ENCODE data around the gene CETN2. TPM values are rescaled to one million over a fixed set of nuclear protein-coding genes. Genes with fewer than 3 reads are reported as not detected.

CETN2 gene
- total RNA-seq, 2 experiments from 2014 or later = 8.3 to 8.8 TPM

GRCh38 chrX:152861826-152862225 is 31.3 kb upstream of the CETN2 start:
- ChIA-PET POLR2A (no interaction called here), CTCF (interaction anchor here (1.1 kb wide), 1 partner anchor 13 kb away, joined by 3 read pairs; no protein-coding TSS in a partner anchor)
- Mint-ChIP-seq H3K4me3 (no peak overlapping the region), H3K27ac (no peak overlapping the region), H3K36me3 (ENCODE audit: low read depth) (peaks cover 9% of the 10 kb centered on the region), H3K9me3 (no peaks in the 10 kb centered on the region), H3K27me3 (no peaks in the 10 kb centered on the region), H3K4me1 (ENCODE audit: low read depth) (peaks cover 2% of the 10 kb centered on the region)
- DNase-seq (no peak), ATAC-seq (no peak)
- intact Hi-C loops (cut with micrococcal nuclease) = no loop called here
- no peak for TF ChIP-seq CTCF (IDR thresholded peaks at IDR 0.05)

GRCh38 chrX:152861116-152861515 is 30.6 kb upstream of the CETN2 start:
- Mint-ChIP-seq H3K9me3 (no peaks in the 10 kb centered on the region), H3K4me3 (no peak overlapping the region), H3K36me3 (ENCODE audit: low read depth) (peaks cover 9% of the 10 kb centered on the region), H3K4me1 (ENCODE audit: low read depth) (peaks cover 2% of the 10 kb centered on the region), H3K27ac (no peak overlapping the region), H3K27me3 (no peaks in the 10 kb centered on the region)
- ChIA-PET POLR2A (no interaction called here), CTCF (interaction anchor here (1.1 kb wide), 1 partner anchor 12 kb away, joined by 3 read pairs; no protein-coding TSS in a partner anchor)
- ATAC-seq = no peak
- no peak for DNase-seq
- TF ChIP-seq CTCF (IDR thresholded peaks at IDR 0.05) = no peak
- intact Hi-C loops (cut with micrococcal nuclease) = no loop called here

- H3K27me3 Mint-ChIP-seq = no peaks in the 10 kb centered on the region
- no peak overlapping the region for H3K4me3 Mint-ChIP-seq
- peaks cover 2% of the 10 kb centered on the region for H3K4me1 Mint-ChIP-seq (ENCODE audit: low read depth)
- H3K36me3 Mint-ChIP-seq (ENCODE audit: low read depth) = peaks cover 21% of the 10 kb centered on the region
- TF ChIP-seq CTCF (IDR thresholded peaks at IDR 0.05) = no peak
- ATAC-seq (no peak), DNase-seq (no peak)
- intact Hi-C loops (cut with micrococcal nuclease) = no loop called here
- ChIA-PET CTCF (no interaction called here), POLR2A (no interaction called here)
- no peak overlapping the region for H3K27ac Mint-ChIP-seq
- H3K9me3 Mint-ChIP-seq = no peaks in the 10 kb centered on the region
Observed at GRCh38 chrX:152853986-152854385, 23.4 kb upstream of the CETN2 start.

GRCh38 chrX:152850465-152850864 is 19.9 kb upstream of the CETN2 start:
- no peak for TF ChIP-seq CTCF (IDR thresholded peaks at IDR 0.05)
- Mint-ChIP-seq H3K4me3 (no peak overlapping the region), H3K27ac (no peak overlapping the region), H3K4me1 (ENCODE audit: low read depth) (no peaks in the 10 kb centered on the region), H3K9me3 (no peaks in the 10 kb centered on the region), H3K36me3 (ENCODE audit: low read depth) (peaks cover 22% of the 10 kb centered on the region), H3K27me3 (no peaks in the 10 kb centered on the region)
- POLR2A ChIA-PET = no interaction called here
- DNase-seq (no peak), ATAC-seq (no peak)
- intact Hi-C loops (cut with micrococcal nuclease) = no loop called here
- CTCF ChIA-PET = no interaction called here

- H3K36me3 Mint-ChIP-seq (ENCODE audit: low read depth) = peaks cover 7% of the 10 kb centered on the region
- intact Hi-C loops (cut with micrococcal nuclease) = no loop called here
- POLR2A ChIA-PET = no interaction called here
- no peaks in the 10 kb centered on the region for H3K27me3 Mint-ChIP-seq
- H3K9me3 Mint-ChIP-seq = no peaks in the 10 kb centered on the region
- no peak overlapping the region for H3K27ac Mint-ChIP-seq
- no peak overlapping the region for H3K4me3 Mint-ChIP-seq
- CTCF ChIA-PET = no interaction called here
- DNase-seq (no peak), ATAC-seq (no peak)
- no peaks in the 10 kb centered on the region for H3K4me1 Mint-ChIP-seq (ENCODE audit: low read depth)
- no peak for TF ChIP-seq CTCF (IDR thresholded peaks at IDR 0.05)
Observed at GRCh38 chrX:152847281-152847680, 16.7 kb upstream of the CETN2 start.
